OCI-LY7 (cell line): ENCODE data around the gene POLE4. TPM values are rescaled to one million over a fixed set of nuclear protein-coding genes. Genes with fewer than 3 reads are reported as not detected.

Source experiments
- BruUV-seq: library from RNA; stranded (reverse); fragments of 400-500 nt; replicated peaks from 2 replicates; lab custom pipeline; 2021; lab: Mats Ljungman, UMichigan
- CTCF ChIA-PET: fragments of 300-600 bp; sonication (Branson Sonifier 250); formaldehyde crosslinking; loops from one replicate; lab custom pipeline; 2022; ENCODE audit warnings: antibody characterized with exemption; ENCODE audit not compliant: unreplicated experiment; lab: Charles Lee
- POLR2A ChIA-PET: fragments of 300-600 bp; sonication (Branson Sonifier 250); formaldehyde crosslinking; loops from one replicate; lab custom pipeline; 2022; ENCODE audit warnings: antibody characterized with exemption; lab: Charles Lee
- DNase-seq: peaks from one replicate; pipeline ENCODE4 v3.0.0-alpha.2; 2015; ENCODE audit warnings: low spot score
- H2AFZ ChIP-seq: fragments of 200-600 bp; sonication (generic), shearing (Covaris generic); 2 replicates; pipeline ENCODE4 v1.6.1; 2014; ENCODE audit warnings: mild to moderate bottlenecking, antibody characterized with exemption, low read length, moderate library complexity
- H3K27ac ChIP-seq: fragments of 200-600 bp; sonication (generic); 2 replicates; pipeline ENCODE4 v1.5.1; 2014; ENCODE audit warnings: mixed run types, low read depth, mild to moderate bottlenecking, moderate library complexity, low read length, inconsistent platforms; ENCODE audit not compliant: poor library complexity, severe bottlenecking
- H3K36me3 ChIP-seq: fragments of 200-600 bp; sonication (generic); 2 replicates; pipeline ENCODE4 v1.6.1; 2014; ENCODE audit warnings: mild to moderate bottlenecking, antibody characterized with exemption, low read length, moderate library complexity, mixed read lengths; ENCODE audit not compliant: insufficient read depth
- H3K4me1 ChIP-seq: fragments of 200-600 bp; sonication (generic); 2 replicates; pipeline ENCODE4 v1.5.1; 2014; ENCODE audit warnings: mild to moderate bottlenecking, low read length; ENCODE audit not compliant: insufficient read depth, poor library complexity, severe bottlenecking
- H3K4me2 ChIP-seq: fragments of 200-600 bp; sonication (generic); 2 replicates; pipeline ENCODE4 v1.6.1; 2014; ENCODE audit warnings: mild to moderate bottlenecking, low read length
- H3K4me3 ChIP-seq: fragments of 200-600 bp; sonication (generic); 2 replicates; pipeline ENCODE4 v1.5.1; 2014; ENCODE audit warnings: mild to moderate bottlenecking, low read depth, low read length; ENCODE audit not compliant: poor library complexity, severe bottlenecking
- H3K79me2 ChIP-seq: fragments of 200-600 bp; sonication (generic); 2 replicates; pipeline ENCODE4 v1.6.1; 2016; ENCODE audit warnings: low read depth, mild to moderate bottlenecking, low read length, moderate library complexity, mixed read lengths; ENCODE audit not compliant: insufficient read depth
- H3K9me2 ChIP-seq: fragments of 200-600 bp; sonication (generic); 2 replicates; pipeline ENCODE4 v1.6.1; 2016; ENCODE audit warnings: mild to moderate bottlenecking, low read length, mixed read lengths; ENCODE audit not compliant: insufficient read depth
- H3K9me3 ChIP-seq: fragments of 200-600 bp; sonication (generic); 2 replicates; pipeline ENCODE4 v1.6.1; 2014; ENCODE audit warnings: mild to moderate bottlenecking, mixed run types, low read length, mixed read lengths
- H4K20me1 ChIP-seq: fragments of 200-600 bp; sonication (generic); 2 replicates; pipeline ENCODE4 v1.6.1; 2014; ENCODE audit warnings: mild to moderate bottlenecking, antibody characterized with exemption, low read length, moderate library complexity, mixed read lengths; ENCODE audit not compliant: insufficient read depth
- EZH2phosphoT487 ChIP-seq: fragments of 200-600 bp; sonication (generic); IDR thresholded peaks from 2 replicates; pipeline ENCODE4 v1.6.1; 2018; ENCODE audit warnings: low read depth, borderline replicate concordance, mild to moderate bottlenecking, mixed run types, antibody characterized with exemption, low read length, moderate library complexity, mixed read lengths
- intact Hi-C: fragments of 100-400 bp; cut with micrococcal nuclease; formaldehyde crosslinking; loops from one replicate; pipeline ENCODE4 v1.10.0; 2022; ENCODE audit not compliant: unreplicated experiment
- total RNA-seq, 2 experiments: library from RNA; depleted of rRNA in 1 of 2; stranded (reverse); fragments of >200 nt in 1 of 2; shearing (Covaris generic) in 1 of 2; gene quantifications; 2 replicates each; pipeline ENCODE4 v1.2.3, GENCODE V29; 2014 to 2022
- TF ChIP-seq, protein P1 (sequence below): fragments of 200-600 bp; sonication (generic); conservative IDR thresholded peaks from 2 replicates; pipeline ENCODE4 v1.5.1; 2014; ENCODE audit warnings: mild to moderate bottlenecking, antibody characterized with exemption, low read length, moderate library complexity, mixed read lengths

The POLE4 gene
- total RNA-seq, 2 experiments from 2014 or later: 31.7 to 52.3 TPM

DNA sequence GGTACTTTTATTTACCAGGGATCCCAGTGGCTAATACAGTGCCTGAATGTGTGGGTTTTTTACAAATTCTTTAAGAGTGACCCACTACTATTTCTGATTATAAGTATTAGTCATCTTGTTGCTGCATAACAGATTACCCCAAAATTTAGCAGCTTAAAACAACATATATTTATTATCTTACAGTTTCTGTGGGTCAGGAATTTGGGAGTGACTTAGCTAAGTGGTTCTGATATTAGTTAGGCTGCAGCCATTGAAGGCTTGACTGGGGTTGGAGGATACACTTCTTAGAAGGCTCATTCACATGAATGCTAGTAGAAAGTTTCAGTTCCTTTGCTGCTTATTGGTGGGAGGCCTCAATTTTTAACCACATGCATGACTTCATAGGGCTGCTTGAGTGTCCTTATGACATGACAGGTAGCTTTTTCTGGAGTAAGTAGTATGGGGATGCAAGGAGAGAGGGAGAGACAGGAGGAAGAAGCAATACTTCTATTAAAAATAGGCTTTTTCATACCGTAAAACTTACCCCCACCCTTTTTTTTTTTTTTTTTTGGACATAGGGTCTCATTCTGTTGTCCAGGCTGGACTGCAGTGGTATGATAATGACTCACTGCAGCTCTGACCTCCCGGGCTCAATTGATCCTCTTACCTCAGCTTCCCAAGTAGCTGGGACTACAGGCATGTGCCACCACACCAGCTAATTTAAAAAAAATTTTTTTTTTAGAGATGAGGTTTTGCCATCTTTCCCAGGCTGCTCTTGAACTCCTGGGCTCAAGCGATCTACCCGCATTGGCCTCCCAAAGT is 13.3 kb upstream of the POLE4 start:
- intact Hi-C loops: no loop called here
- CTCF ChIA-PET: no interaction called here

GRCh38 chr2:74945788-74946331 is 12.6 kb upstream of the POLE4 start:
- Histone ChIP-seq H3K4me3 (no peak overlapping the region), H4K20me1 (no peaks in the 10 kb centered on the region), H3K79me2 (peaks cover 12% of the 10 kb centered on the region; the same call in 1 of the 2 replicates), H3K4me1 (no peaks in the 10 kb centered on the region), H3K27ac (no peak overlapping the region), H2AFZ (no peak overlapping the region), H3K4me2 (no peak overlapping the region), H3K9me3 (peaks cover 7% of the 10 kb centered on the region), H3K9me2 (no peaks in the 10 kb centered on the region), H3K36me3 (peaks cover 26% of the 10 kb centered on the region)
- POLR2A ChIA-PET: interaction anchor here (1.2 kb wide), 1 partner anchor 12 kb away, joined by 6 read pairs; no protein-coding TSS in a partner anchor
- no peak for DNase-seq
- CTCF ChIA-PET: no interaction called here
- no peak for TF ChIP-seq EZH2phosphoT487
- TF ChIP-seq, protein P1, sequence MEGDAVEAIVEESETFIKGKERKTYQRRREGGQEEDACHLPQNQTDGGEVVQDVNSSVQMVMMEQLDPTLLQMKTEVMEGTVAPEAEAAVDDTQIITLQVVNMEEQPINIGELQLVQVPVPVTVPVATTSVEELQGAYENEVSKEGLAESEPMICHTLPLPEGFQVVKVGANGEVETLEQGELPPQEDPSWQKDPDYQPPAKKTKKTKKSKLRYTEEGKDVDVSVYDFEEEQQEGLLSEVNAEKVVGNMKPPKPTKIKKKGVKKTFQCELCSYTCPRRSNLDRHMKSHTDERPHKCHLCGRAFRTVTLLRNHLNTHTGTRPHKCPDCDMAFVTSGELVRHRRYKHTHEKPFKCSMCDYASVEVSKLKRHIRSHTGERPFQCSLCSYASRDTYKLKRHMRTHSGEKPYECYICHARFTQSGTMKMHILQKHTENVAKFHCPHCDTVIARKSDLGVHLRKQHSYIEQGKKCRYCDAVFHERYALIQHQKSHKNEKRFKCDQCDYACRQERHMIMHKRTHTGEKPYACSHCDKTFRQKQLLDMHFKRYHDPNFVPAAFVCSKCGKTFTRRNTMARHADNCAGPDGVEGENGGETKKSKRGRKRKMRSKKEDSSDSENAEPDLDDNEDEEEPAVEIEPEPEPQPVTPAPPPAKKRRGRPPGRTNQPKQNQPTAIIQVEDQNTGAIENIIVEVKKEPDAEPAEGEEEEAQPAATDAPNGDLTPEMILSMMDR: no peak
- BruUV-seq: no TSS peak
- intact Hi-C loops: no loop called here

More for the DNA sequence above, 13.3 kb upstream of the POLE4 start:
- no peaks in the 10 kb centered on the region for H4K20me1 ChIP-seq
- 0 out of 2 replicates have a peak overlapping the region, but pooled peaks have one; percentile 15 for H3K4me2 ChIP-seq
- no peaks in the 10 kb centered on the region for H3K4me1 ChIP-seq
- POLR2A ChIA-PET: interaction anchor here (1.2 kb wide), 2 partner anchors 13 to 41 kb away, joined by 3 to 6 read pairs; no protein-coding TSS in a partner anchor
- peak; percentile 50 for DNase-seq
- H3K4me3 ChIP-seq: no peak overlapping the region
- no peak overlapping the region for H3K27ac ChIP-seq
- H3K79me2 ChIP-seq: peaks cover 5% of the 10 kb centered on the region; the same call in 1 of the 2 replicates
- no peaks in the 10 kb centered on the region for H3K9me2 ChIP-seq
- TF ChIP-seq EZH2phosphoT487: no peak
- TF ChIP-seq, protein P1: no peak
- H2AFZ ChIP-seq: no peak overlapping the region
- H3K9me3 ChIP-seq: peaks cover under 1% of the 10 kb centered on the region; the same call in 1 of the 2 replicates
- peaks cover 19% of the 10 kb centered on the region for H3K36me3 ChIP-seq
- BruUV-seq: no TSS peak
